Measurements from ENCODE around the gene CD27.

GRCh38 chr12:6472491-6472890, 27.7 kb downstream of the CD27 start:
- TF ChIP-seq, protein P1, sequence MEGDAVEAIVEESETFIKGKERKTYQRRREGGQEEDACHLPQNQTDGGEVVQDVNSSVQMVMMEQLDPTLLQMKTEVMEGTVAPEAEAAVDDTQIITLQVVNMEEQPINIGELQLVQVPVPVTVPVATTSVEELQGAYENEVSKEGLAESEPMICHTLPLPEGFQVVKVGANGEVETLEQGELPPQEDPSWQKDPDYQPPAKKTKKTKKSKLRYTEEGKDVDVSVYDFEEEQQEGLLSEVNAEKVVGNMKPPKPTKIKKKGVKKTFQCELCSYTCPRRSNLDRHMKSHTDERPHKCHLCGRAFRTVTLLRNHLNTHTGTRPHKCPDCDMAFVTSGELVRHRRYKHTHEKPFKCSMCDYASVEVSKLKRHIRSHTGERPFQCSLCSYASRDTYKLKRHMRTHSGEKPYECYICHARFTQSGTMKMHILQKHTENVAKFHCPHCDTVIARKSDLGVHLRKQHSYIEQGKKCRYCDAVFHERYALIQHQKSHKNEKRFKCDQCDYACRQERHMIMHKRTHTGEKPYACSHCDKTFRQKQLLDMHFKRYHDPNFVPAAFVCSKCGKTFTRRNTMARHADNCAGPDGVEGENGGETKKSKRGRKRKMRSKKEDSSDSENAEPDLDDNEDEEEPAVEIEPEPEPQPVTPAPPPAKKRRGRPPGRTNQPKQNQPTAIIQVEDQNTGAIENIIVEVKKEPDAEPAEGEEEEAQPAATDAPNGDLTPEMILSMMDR (IDR thresholded peaks at IDR 0.05; ENCODE audit: insufficient read depth, low read length): no peak
- no peak for TF ChIP-seq REST (IDR thresholded peaks at IDR 0.05; ENCODE audit: insufficient replicate concordance, low read depth)

Data from HL-60 (cell line).